HG03460 (cell line): ENCODE measurements around the gene TBC1D22A.
"Not testable (repeated sequence)": the region's sequence is repeated elsewhere in the genome, so short reads cannot be mapped to it uniquely, and the experiment has no call there.

Source experiments
- ATAC-seq: cut with Tn5 transposase; IDR thresholded peaks from one replicate; pipeline ENCODE4 v1.9.1; 2021; ENCODE audit not compliant: unreplicated experiment

TBC1D22A gene

GRCh38 chr22:46762238-46763050 is at the start of gene TBC1D22A:
Gene TBC1D22A (plus strand): TSS chr22:46762650. CDS start chr22:46762787, 137 bp downstream.
- peak; percentile 75 for ATAC-seq

GRCh38 chr22:46714550-46714949 is 47.9 kb upstream of the TBC1D22A start:
- no peak for ATAC-seq

GRCh38 chr22:46719921-46720320 is 42.5 kb upstream of the TBC1D22A start:
- no peak for ATAC-seq

- no peak for ATAC-seq
Measured at GRCh38 chr22:46721501-46722085, 40.9 kb upstream of the TBC1D22A start.

- ATAC-seq: no peak
Measured at GRCh38 chr22:46723882-46724281, 38.6 kb upstream of the TBC1D22A start.

GRCh38 chr22:46725096-46725495 is 37.4 kb upstream of the TBC1D22A start:
- no peak for ATAC-seq

- ATAC-seq: no peak
Measured at GRCh38 chr22:46726066-46726985, 36.1 kb upstream of the TBC1D22A start.

GRCh38 chr22:46726986-46727317 is 35.5 kb upstream of the TBC1D22A start:
- ATAC-seq: no peak

GRCh38 chr22:46727813-46728364 is 34.6 kb upstream of the TBC1D22A start:
- no peak for ATAC-seq

- no peak for ATAC-seq
Measured at GRCh38 chr22:46728470-46728869, 34.0 kb upstream of the TBC1D22A start.

GRCh38 chr22:46730568-46731245 is 31.7 kb upstream of the TBC1D22A start:
- no peak for ATAC-seq

GRCh38 chr22:46731246-46732040 is 31.0 kb upstream of the TBC1D22A start:
- ATAC-seq: no peak

GRCh38 chr22:46732041-46732379 is 30.4 kb upstream of the TBC1D22A start:
- no peak for ATAC-seq

GRCh38 chr22:46732513-46732912 is 29.9 kb upstream of the TBC1D22A start:
- ATAC-seq: no peak

GRCh38 chr22:46734213-46734722 is 28.2 kb upstream of the TBC1D22A start:
- ATAC-seq: not testable (repeated sequence)

- ATAC-seq: peak; percentile 39
Measured at GRCh38 chr22:46734830-46735453, 27.5 kb upstream of the TBC1D22A start.

GRCh38 chr22:46735747-46736608 is 26.5 kb upstream of the TBC1D22A start:
- ATAC-seq: no peak

GRCh38 chr22:46736705-46737104 is 25.7 kb upstream of the TBC1D22A start:
- no peak for ATAC-seq
